ENCODE data around the gene TRHDE.

- TF ChIP-seq CTCF (IDR thresholded peaks at IDR 0.05) (no peak), POLR2A (IDR thresholded peaks at IDR 0.05) (no peak), EP300 (IDR thresholded peaks at IDR 0.05) (no peak)
Observed at GRCh38 chr12:72285861-72286260, 13.7 kb downstream of the TRHDE start.
